K562 (cell line): ENCODE data around the gene ZBED4. TPM values are rescaled to one million over a fixed set of nuclear protein-coding genes. Genes with fewer than 3 reads are reported as not detected.

Experiments used
- ATAC-seq: fragments of 200-7000 bp; cut with Tn5 transposase; 3 replicates; pipeline ENCODE4 v1.9.1; 2020; ENCODE audit warnings: moderate library complexity
- BruUV-seq: library from RNA; stranded (reverse); fragments of 400-500 nt; replicated peaks from 2 replicates; lab custom pipeline; 2021; lab: Mats Ljungman, UMichigan
- CTCF ChIA-PET: fragments of 300-600 bp; formaldehyde crosslinking; extraction: SDS; loops from one replicate; lab custom pipeline; 2021; ENCODE audit warnings: low intra/inter-chr PET ratio; lab: Yijun Ruan, JAX
- POLR2A ChIA-PET: fragments of 300-600, 350-650 bp; sonication (Branson Sonifier 250); formaldehyde crosslinking; extraction: SDS; loops from one replicate; lab custom pipeline; 2021; ENCODE audit warnings: antibody characterized with exemption, inconsistent platforms; lab: Yijun Ruan, JAX
- DNase-seq, 4 experiments: peaks; one replicate each; pipeline versions ENCODE4 v3.0.0 to v3.0.0-alpha.2; 2011 to 2018; ENCODE audit warnings: low spot score in 3 of 4, mixed read lengths in 3 of 4; ENCODE audit errors: extremely low read depth in 1 of 4
- FAIRE-seq: peaks from 2 replicates; lab custom pipeline; 2011; peaks lifted over from hg19 to GRCh38; lab: Jason Lieb, UNC
- H2AFZ ChIP-seq: 2 replicates; pipeline ENCODE4 v1.6.0; 2011; ENCODE audit warnings: low read depth, low read length, control low read depth, inconsistent platforms
- H3K27ac ChIP-seq: fragments of 200-600 bp; 3 replicates; pipeline ENCODE4 v1.8.0; 2011; ENCODE audit warnings: low read depth, mild to moderate bottlenecking, control low read depth, inconsistent platforms, low read length, moderate library complexity, mixed read lengths; ENCODE audit errors: extremely low read depth
- H3K27me3 ChIP-seq, 2 experiments: fragments of 300-600 bp in 1 of 2; 2 replicates in 1 of 2; 3 replicates in 1 of 2; pipeline versions ENCODE4 v1.6.0 to v1.8.0; 2011; ENCODE audit warnings: inconsistent platforms in 2 of 2, low read length in 2 of 2, mild to moderate bottlenecking in 1 of 2, mixed read lengths in 1 of 2, moderate library complexity in 1 of 2; ENCODE audit not compliant: control insufficient read depth in 2 of 2, insufficient read depth in 2 of 2
- H3K36me3 ChIP-seq: fragments of 300-600 bp; 3 replicates; pipeline ENCODE4 v1.8.0; 2011; ENCODE audit warnings: mild to moderate bottlenecking, low read length, inconsistent platforms; ENCODE audit not compliant: control insufficient read depth, insufficient read depth
- H3K4me1 ChIP-seq, 2 experiments: fragments of 200-600 bp in 1 of 2; replicated peaks in 1 of 2; 2 replicates in 1 of 2; 3 replicates in 1 of 2; pipeline versions ENCODE4 v1.5.1 to v1.8.0; 2011; ENCODE audit warnings: inconsistent platforms in 2 of 2, low read length in 2 of 2, mild to moderate bottlenecking in 1 of 2, mixed read lengths in 1 of 2, moderate library complexity in 1 of 2; ENCODE audit not compliant: control insufficient read depth in 2 of 2, insufficient read depth in 2 of 2
- H3K4me2 ChIP-seq: 2 replicates; pipeline ENCODE4 v1.6.1; 2011; ENCODE audit warnings: low read length, control low read depth, inconsistent platforms, mixed read lengths; ENCODE audit not compliant: insufficient read depth
- H3K4me3 ChIP-seq: fragments of 200-600 bp; sonication (generic), shearing (Covaris generic); 2 replicates; pipeline ENCODE4 v1.5.1; 2016; ENCODE audit warnings: control low read depth, inconsistent platforms
- H3K79me2 ChIP-seq: fragments of 200-600 bp; 3 replicates; pipeline ENCODE4 v1.8.0; 2011; ENCODE audit warnings: low read length, inconsistent platforms; ENCODE audit not compliant: control insufficient read depth, insufficient read depth
- H3K9ac ChIP-seq, 2 experiments: 2 replicates each; pipeline versions ENCODE4 v1.6.0 to v1.6.1; 2011; ENCODE audit warnings: low read depth in 2 of 2, low read length in 2 of 2, control low read depth in 1 of 2, inconsistent platforms in 1 of 2, mild to moderate bottlenecking in 1 of 2, mixed read lengths in 1 of 2; ENCODE audit not compliant: insufficient read depth in 1 of 2
- H3K9me1 ChIP-seq: one replicate; pipeline ENCODE4 v1.6.0; 2011; ENCODE audit warnings: inconsistent platforms, mild to moderate bottlenecking, low read length, moderate library complexity; ENCODE audit not compliant: control insufficient read depth, insufficient read depth
- H3K9me3 ChIP-seq: replicated peaks from 2 replicates; pipeline ENCODE4 v1.5.1; 2011; ENCODE audit warnings: low read depth, low read length, inconsistent platforms; ENCODE audit not compliant: control insufficient read depth, insufficient read depth
- H4K20me1 ChIP-seq: replicated peaks from 2 replicates; pipeline ENCODE4 v1.6.1; 2011; ENCODE audit warnings: low read length, inconsistent platforms, mixed read lengths; ENCODE audit not compliant: control insufficient read depth, insufficient read depth
- CHD2 ChIP-seq: IDR thresholded peaks from 2 replicates; pipeline ENCODE4 v1.6.1; 2011; ENCODE audit warnings: low read depth, low read length
- MCM7 ChIP-seq, 2 experiments: fragments of 450-650 bp; IDR thresholded peaks; 2 replicates each; pipeline ENCODE4 v1.6.1; 2016 to 2018
- NR4A1 ChIP-seq, 2 experiments: fragments of 250-450 bp in 1 of 2; fragments of 450-650 bp in 1 of 2; sonication (Bioruptor Pico) in 1 of 2; IDR thresholded peaks; 2 replicates each; pipeline versions ENCODE4 v1.4.0 to v1.6.1; 2016 to 2020; ENCODE audit warnings: mild to moderate bottlenecking in 2 of 2, missing compliant biosample characterization in 1 of 2, missing genetic modification characterization in 1 of 2, moderate library complexity in 1 of 2
- POLR3G ChIP-seq: IDR thresholded peaks from 2 replicates; pipeline ENCODE4 v1.6.1; 2011; ENCODE audit not compliant: insufficient read length, insufficient replicate concordance; ENCODE audit errors: extremely low read depth
- whole genome bisulfite sequencing: fragments of 100-300 bp; shearing (Covaris generic); methylation state at CpG from one replicate; pipeline ENCODE4 v1.1.6; 2016; ENCODE audit warnings: low coverage, mixed read lengths; ENCODE audit not compliant: insufficient coverage; ENCODE audit errors: missing lambda C conversion rate; 5-methylcytosine and 5-hydroxymethylcytosine counted together
- in situ Hi-C: fragments of 300-500 bp; cut with MboI; formaldehyde crosslinking; loops from 4 replicates; pipeline ENCODE4 v1.15.0; 2018; ENCODE audit warnings: inconsistent platforms, mixed read lengths
- intact Hi-C: fragments of 100-400 bp; cut with micrococcal nuclease; formaldehyde crosslinking; loops from 2 replicates; pipeline ENCODE4 v1.14.2; 2022
- polyA plus RNA-seq, 8 experiments: library from polyadenylated mRNA; depleted of rRNA in 4 of 8; stranded (reverse) in 5 of 8; unstranded in 3 of 8; fragments of >200 nt; fragmentation: Nextera tagmentation in 2 of 8; fragmentation: Illumina TruSeq in 1 of 8; extraction: Ambion mirVana in 2 of 8; extraction: Trizol in 1 of 8; gene quantifications; 2 replicates each; pipeline versions ENCODE4 v1.2.1 to v1.2.3, GENCODE V29; 2011 to 2014; ENCODE audit warnings: inconsistent platforms in 1 of 8, missing spikeins in 1 of 8
- total RNA-seq, 7 experiments: library from RNA; depleted of rRNA in 6 of 7; stranded (reverse); fragments of >200 nt in 6 of 7; fragmentation: Illumina TruSeq in 2 of 7; extraction: Trizol in 2 of 7; gene quantifications; 2 replicates each; pipeline versions ENCODE4 v1.2.1 to v1.2.3, GENCODE V29; 2011 to 2021; ENCODE audit warnings: low replicate concordance in 1 of 7

The ZBED4 gene
- total and polyA plus RNA-seq, 9 of the 15 experiments (the other 6 are each of a cell fraction or from before 2014, with no cell fraction given): 1.5 to 16.8 (median 7.4) TPM

GRCh38 chr22:49911881-49912625, 58.4 kb downstream of the ZBED4 start (continued):
- no peak for TF ChIP-seq MCM7 (IDR thresholded peaks at IDR 0.05)
- TF ChIP-seq, all 486 proteins: peak for 0

DNA sequence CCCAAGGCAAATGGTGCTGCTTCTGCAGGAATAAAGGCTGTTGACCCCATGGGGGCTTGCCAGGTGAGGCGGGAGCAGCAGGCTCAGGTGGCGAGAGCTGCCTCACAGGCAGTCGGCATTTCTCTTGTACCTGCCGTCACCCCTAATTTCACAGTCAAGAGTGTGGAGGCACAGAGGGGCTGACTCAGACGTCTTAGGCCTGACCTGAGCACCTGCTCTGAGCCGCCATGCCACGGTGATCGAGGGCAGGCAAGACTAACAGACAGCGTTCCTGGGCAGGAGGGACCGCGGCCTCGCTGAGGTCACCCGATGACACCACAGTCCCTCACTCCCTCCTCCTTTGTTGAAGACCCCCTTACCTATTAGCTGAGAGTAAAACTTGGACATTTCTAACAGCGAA, 59.4 kb downstream of the ZBED4 start:
- H3K27ac ChIP-seq: no peak overlapping the region
- DNase-seq (no peak), ATAC-seq (no peak), FAIRE-seq (no peak)
- no TSS peak for BruUV-seq
- H3K27me3 ChIP-seq: no peaks in the 10 kb centered on the region
- ChIA-PET POLR2A (interaction anchor here (0.6 to 0.8 kb wide), 3 partner anchors 53 to 598 kb away, joined by 3 read pairs; no protein-coding TSS in a partner anchor), CTCF (no interaction called here)
- no peak overlapping the region for H3K4me3 ChIP-seq
- H3K79me2 ChIP-seq: peaks cover 14% of the 10 kb centered on the region
- TF ChIP-seq CHD2 (no peak), NR4A1 (CRISPR knock-in tag; IDR thresholded peaks at IDR 0.05) (no peak), NR4A1 (tag; IDR thresholded peaks at IDR 0.05) (no peak), POLR3G (no peak)
- H3K36me3 ChIP-seq: peaks cover 7% of the 10 kb centered on the region; the same call in 2 of the 3 replicates
- peaks cover 3 to 14% of the 10 kb centered on the region in 2 experiments; a peak in 4 of 5 replicates for H3K4me1 ChIP-seq
- no peak overlapping the region for H2AFZ ChIP-seq
- H3K9me1 ChIP-seq: no peaks in the 10 kb centered on the region
- in situ Hi-C loops (loop anchor here (10.0 kb wide), 1 partner anchor 88 kb away; the partner anchor contains the start of gene BRD1), intact Hi-C loops (no loop called here)
- H4K20me1 ChIP-seq: no peaks in the 10 kb centered on the region
- H3K9ac ChIP-seq: no peak overlapping the region
- 82% methylated on average over 4 of the region's 14 CpGs for WGBS
- no peak overlapping the region for H3K4me2 ChIP-seq
- no peaks in the 10 kb centered on the region for H3K9me3 ChIP-seq
